ENCODE data around the gene ZNF565. TPM values are rescaled to one million over a fixed set of nuclear protein-coding genes. Genes with fewer than 3 reads are reported as not detected.
"Not testable (repeated sequence)": the region's sequence is repeated elsewhere in the genome, so short reads cannot be mapped to it uniquely, and the experiment has no call there.

Gene ZNF565
- total RNA-seq, 1 donor from 2014 or later = 2.3 TPM

GRCh38 chr19:36136964-36137686 is 77.3 kb downstream of the ZNF565 start:
- peaks cover 2% of the 10 kb centered on the region for H3K27me3 Mint-ChIP-seq
- intact Hi-C loops (cut with micrococcal nuclease) = no loop called here
- H3K36me3 Mint-ChIP-seq (ENCODE audit: low read depth) = peaks cover 19% of the 10 kb centered on the region
- TF ChIP-seq CTCF (IDR thresholded peaks at IDR 0.05) = no peak
- ChIA-PET POLR2A (interaction anchor here (0.6 to 1.5 kb wide), 3 partner anchors 9 to 22 kb away, joined by 4 to 7 read pairs (median 6); partner anchors contain the start of gene TBCB), CTCF (interaction anchor here (1.4 to 2.4 kb wide), 2 partner anchors 8 to 9 kb away, joined by 3 to 12 read pairs; no protein-coding TSS in a partner anchor)
- ATAC-seq (ENCODE audit: low read depth) (no peak), DNase-seq (no peak)
- peak overlapping the region; percentile 30 for H3K27ac Mint-ChIP-seq
- no peaks in the 10 kb centered on the region for H3K9me3 Mint-ChIP-seq
- no peak overlapping the region for H3K4me3 Mint-ChIP-seq
- peaks cover 14% of the 10 kb centered on the region for H3K4me1 Mint-ChIP-seq

- H3K27ac Mint-ChIP-seq; H3K4me3 Mint-ChIP-seq; CTCF ChIA-PET; ATAC-seq (ENCODE audit: low read depth); intact Hi-C loops (cut with micrococcal nuclease); POLR2A ChIA-PET; DNase-seq; H3K36me3 Mint-ChIP-seq (ENCODE audit: low read depth); H3K9me3 Mint-ChIP-seq; H3K27me3 Mint-ChIP-seq: not testable (repeated sequence)
- H3K4me1 Mint-ChIP-seq = peaks cover 11% of the 10 kb centered on the region
These were observed 79.6 kb downstream of the ZNF565 start for GRCh38 chr19:36134867-36135266.

Other genes with a start within 250 kb of the ZNF565 start
- 20.3 and 21.9 TPM in 2 replicates for gene SDHAF1, start 219.5 kb downstream of the ZNF565 start, total RNA-seq
- gene SYNE4, start 205.9 kb downstream of the ZNF565 start, total RNA-seq = 2.1 and 3.7 TPM in 2 replicates
- gene ALKBH6, start 200.5 kb downstream of the ZNF565 start, total RNA-seq = 32.7 and 39.7 TPM in 2 replicates
- 0.20 and 0.62 TPM in 2 replicates for gene CLIP3, start 181.8 kb downstream of the ZNF565 start, total RNA-seq
- gene THAP8, start 160.4 kb downstream of the ZNF565 start, total RNA-seq = 2.3 and 2.4 TPM in 2 replicates
- 2.7 and 3.3 TPM in 2 replicates for gene WDR62, start 159.8 kb downstream of the ZNF565 start, total RNA-seq
- not detected in 2 replicates for gene OVOL3, start 103.5 kb downstream of the ZNF565 start, total RNA-seq
- 46.6 and 51.6 TPM in 2 replicates for gene POLR2I, start 99.8 kb downstream of the ZNF565 start, total RNA-seq
- 138 and 144 TPM in 2 replicates for gene TBCB, start 99.2 kb downstream of the ZNF565 start, total RNA-seq
- gene CAPNS1, start 74.6 kb downstream of the ZNF565 start, total RNA-seq = 442 and 477 TPM in 2 replicates
- gene COX7A1, start 62.2 kb downstream of the ZNF565 start, total RNA-seq = not detected in 2 replicates
- gene ZNF146, start 441 bp upstream of the ZNF565 start, total RNA-seq = 57.8 and 63.2 TPM in 2 replicates
- 7.7 and 10.4 TPM in 2 replicates for gene ZFP14, start 164.5 kb upstream of the ZNF565 start, total RNA-seq
- gene ZFP82, start 204.0 kb upstream of the ZNF565 start, total RNA-seq = 10.4 and 11.4 TPM in 2 replicates